Measurements from ENCODE around the gene CELF4.

GRCh38 chr18:37398248-37398920 lies 167.2 kb downstream of the CELF4 start:
- TF ChIP-seq CTCF (IDR thresholded peaks at IDR 0.05 in 2 of 3, conservative IDR thresholded peaks at IDR 0.05 in 1 of 3; ENCODE audit: control insufficient read depth in 2 of 3, extremely low read depth in 1 of 3, insufficient read depth in 1 of 3, low read depth in 3 of 3, low read length in 3 of 3) (no peak), YY1 (IDR thresholded peaks at IDR 0.05; ENCODE audit: low read depth, low read length) (no peak), MXI1 (IDR thresholded peaks at IDR 0.05; ENCODE audit: low read depth, low read length) (no peak), ZNF24 (IDR thresholded peaks at IDR 0.05) (no peak), RCOR1 (conservative IDR thresholded peaks at IDR 0.05; ENCODE audit: low read depth, low read length) (no peak), TCF7 (IDR thresholded peaks at IDR 0.05; ENCODE audit: borderline replicate concordance) (no peak), POLR2AphosphoS5 (IDR thresholded peaks at IDR 0.05; ENCODE audit: low read length) (no peak)

All from GM12878 (cell line).